GM18526 (cell line): ENCODE measurements around the gene PLCB1.

Source experiments
- POLR2A ChIP-seq: IDR thresholded peaks from 3 replicates; pipeline ENCODE4 v1.6.1; 2011; ENCODE audit not compliant: insufficient read length; ENCODE audit errors: extremely low read depth

PLCB1 gene

DNA sequence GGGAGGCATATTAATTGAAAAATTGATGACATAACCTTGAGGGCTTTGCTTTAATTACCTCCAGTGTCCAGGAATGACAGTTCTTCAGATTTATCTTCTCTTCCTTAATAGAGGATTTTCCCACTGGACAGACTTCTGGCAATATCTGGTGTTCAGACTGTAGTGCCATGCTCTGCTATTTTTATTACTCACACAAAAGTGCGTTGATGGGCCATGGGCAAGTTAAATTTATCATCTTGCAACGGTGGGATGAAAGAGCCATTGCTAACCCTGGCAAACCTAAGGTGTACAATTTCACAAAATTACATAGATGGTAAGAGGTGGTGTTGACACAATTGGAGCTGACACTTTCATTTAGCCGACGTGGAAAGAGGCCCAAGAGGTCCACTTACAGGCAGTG, 683.1 kb downstream of the PLCB1 start:
- no peak for TF ChIP-seq POLR2A

DNA sequence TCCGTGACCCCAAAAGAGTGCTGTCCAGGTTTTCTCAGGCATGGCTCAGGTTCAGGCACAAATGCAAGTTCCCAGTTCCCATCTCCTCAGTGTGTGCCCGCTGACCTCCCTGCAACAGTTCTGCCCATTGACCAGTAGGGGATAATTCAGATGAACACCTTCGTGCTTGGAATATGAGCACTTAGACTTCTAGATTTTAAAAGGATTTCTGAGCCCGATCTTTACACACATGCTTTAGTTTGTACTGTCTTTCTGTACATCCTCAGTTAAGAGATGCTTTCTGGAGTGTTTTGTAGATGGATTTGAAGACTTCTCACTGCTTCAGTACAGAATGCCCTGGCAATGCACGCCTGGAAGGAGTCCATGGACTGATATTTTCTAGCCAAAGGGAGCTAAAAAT, 697.2 kb downstream of the PLCB1 start:
- TF ChIP-seq POLR2A, result no peak

DNA sequence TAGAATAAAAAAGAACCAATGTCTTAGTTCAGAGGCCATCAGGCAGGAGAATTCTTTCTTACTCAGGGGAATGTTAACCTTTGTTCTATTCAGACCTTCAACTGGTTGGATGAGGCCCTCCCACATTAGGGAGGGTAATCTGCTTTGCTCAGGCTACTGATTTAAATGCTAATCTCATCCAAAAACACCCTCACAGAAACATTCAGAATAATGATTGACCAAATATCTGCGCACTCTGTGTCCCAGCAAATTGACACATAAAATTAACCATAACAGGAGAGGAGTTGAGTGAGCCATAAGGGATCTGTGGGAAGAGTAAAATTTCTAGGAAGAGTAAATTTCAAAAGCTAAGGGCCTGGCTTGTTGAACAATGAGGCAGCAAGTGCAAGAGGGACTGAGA, 702.8 kb downstream of the PLCB1 start:
- no peak for TF ChIP-seq POLR2A

DNA sequence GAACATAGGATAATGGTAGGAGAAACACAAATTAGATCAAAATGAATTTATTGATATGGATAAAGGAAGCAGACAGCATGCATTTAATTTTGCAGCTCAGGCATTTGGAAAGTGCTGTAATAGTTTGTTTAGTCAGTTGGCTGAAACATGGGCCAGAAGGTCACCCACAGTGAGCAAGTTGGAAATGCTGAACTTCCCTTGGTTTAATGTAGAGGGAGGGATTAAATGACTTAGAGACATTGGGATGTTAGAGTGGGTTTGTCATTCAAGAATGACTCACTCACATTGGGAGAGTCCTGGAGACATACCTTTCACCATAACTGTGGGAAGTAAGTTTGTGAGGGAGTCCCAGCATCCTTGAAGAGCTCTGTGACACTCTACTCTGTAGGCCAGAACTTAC, 705.3 kb downstream of the PLCB1 start:
- TF ChIP-seq POLR2A, result no peak

DNA sequence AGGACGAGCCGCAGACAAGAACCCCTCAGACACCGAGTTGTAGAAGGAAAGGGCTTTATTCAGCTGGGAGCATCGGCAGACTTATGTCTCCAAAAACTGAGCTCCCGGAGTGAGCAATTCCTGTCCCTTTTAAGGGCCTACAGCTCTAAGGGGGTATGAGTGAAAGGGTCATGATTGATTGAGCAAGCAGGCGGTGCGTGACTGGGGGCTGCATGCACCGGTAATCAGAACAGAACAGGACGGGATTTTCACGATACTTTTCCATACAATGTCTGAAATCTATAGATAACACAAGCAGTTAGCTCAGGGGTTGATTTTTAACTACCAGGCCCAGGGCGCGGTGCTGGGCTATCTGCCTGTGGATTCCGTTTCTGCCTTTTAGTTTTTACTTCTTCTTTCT, 710.5 kb downstream of the PLCB1 start:
- no peak for TF ChIP-seq POLR2A

DNA sequence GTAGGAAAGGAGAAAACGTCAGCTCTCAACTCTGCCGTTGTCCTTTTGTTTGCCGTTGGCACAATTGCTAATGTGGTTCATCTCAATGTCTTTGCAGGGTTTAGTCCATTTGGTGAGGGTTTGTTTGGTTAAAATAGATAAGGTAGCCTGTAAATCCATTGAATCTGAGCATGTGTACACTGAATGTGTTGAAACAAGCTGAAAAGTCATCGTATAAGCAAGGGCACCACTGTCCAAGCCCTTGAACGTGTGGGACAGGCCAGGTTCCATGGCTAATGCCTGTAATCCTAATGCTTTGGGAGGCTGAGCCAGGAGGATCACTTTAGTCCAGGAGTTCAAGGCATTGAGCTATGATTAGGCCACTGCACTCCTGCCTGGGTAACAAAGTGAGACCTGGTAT, 712.1 kb downstream of the PLCB1 start:
- no peak for TF ChIP-seq POLR2A

DNA sequence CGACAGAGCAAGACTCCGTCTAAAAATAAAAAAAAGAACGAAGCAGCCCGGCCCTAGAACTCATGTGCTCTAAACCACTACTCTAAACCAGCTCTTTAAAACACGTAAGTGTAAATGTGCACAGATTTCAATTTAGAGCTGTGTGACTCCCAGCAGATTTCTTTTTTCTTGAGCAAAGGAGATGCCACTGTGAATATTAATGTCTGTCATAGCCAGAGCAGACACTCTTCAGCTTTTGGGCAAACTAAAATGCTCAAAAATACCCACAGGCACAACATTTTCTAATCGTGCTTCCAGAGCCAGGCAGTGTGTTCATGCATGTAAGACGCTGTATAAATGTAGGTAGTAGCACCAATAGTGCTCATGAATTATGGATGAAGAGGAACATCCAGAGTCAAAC, 717.9 kb downstream of the PLCB1 start:
- no peak for TF ChIP-seq POLR2A

DNA sequence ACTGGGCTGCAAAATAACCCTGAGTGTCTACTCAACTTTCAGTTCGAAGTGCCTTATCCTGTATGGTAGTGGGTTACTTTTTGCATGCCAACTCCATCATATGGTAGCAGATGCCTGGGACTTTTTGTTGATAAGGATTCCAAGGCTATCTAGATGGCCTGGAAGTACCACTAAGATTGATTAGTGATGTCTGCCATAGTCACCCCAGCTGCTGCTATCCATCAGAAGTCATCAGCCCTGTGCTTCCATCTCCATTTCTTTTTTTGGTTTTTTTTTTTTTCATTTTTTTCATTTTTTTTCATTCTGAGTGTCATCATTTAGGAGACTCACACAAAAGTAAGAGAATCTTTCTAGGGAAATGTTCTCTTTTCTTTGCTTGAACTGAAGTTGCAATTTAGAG, 719.4 kb downstream of the PLCB1 start:
- no peak for TF ChIP-seq POLR2A

DNA sequence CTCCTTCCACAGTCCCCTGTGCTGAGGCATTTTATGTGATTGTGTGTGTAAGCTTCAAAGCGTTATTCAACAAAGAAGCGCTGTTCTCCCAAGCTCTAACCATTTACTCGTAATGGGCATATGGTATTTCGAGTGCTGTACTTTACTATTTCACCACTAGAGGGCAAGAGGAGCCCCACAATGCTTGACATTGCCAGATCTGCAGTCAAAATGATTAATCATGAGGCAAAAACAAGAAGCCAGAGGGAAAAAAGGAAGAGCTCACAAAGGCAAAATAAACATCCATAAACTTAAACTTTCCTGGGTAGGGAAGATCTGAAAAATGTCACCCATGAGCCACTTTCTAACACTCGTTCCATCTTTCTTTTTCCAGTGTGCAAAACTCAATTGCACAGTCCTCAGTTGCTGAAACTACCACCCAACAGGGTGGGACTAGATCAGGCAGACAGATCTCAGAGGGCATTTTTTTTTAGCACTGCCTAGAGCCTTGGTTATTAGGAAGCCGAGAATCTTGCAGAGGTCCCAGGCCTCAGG, 721.8 kb downstream of the PLCB1 start:
- TF ChIP-seq POLR2A, result no peak

DNA sequence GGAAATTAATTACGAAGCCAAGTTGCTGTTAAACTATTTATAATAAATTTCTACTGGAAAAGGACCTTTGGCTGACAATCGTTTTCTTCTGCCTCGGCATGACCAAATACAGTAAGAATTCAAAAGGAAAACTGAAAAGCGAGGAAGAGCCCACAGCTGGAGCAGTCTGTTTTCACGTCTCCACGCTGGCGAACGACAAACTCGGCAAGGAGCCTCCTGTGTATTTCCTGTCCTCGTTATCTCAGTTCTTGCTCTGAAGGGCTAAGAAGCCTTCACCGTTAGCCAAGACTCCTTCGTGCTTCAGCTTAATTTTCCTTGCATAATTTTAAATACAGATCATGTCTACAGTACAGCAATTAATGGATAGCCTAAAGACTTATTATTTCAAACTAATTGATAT, 722.5 kb downstream of the PLCB1 start:
- no peak for TF ChIP-seq POLR2A

DNA sequence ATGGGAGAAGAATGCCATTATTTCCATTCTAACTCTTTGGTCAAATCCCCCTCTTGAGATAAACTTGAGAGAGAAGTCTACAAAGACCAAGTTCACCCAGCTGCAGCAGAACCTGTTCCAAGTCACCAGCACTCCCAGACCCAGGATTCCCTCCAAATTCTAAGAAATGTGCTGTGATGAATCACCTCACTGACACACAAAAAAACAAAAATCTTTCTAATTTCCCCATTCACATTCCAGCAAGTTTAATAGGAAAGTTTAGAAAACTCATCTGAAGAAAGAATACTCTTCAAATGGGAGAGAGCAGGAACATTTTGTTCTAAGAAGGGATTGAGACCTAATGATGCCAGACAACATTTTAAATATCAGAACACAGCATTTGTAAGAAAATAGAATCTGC, 723.2 kb downstream of the PLCB1 start:
- no peak for TF ChIP-seq POLR2A

DNA sequence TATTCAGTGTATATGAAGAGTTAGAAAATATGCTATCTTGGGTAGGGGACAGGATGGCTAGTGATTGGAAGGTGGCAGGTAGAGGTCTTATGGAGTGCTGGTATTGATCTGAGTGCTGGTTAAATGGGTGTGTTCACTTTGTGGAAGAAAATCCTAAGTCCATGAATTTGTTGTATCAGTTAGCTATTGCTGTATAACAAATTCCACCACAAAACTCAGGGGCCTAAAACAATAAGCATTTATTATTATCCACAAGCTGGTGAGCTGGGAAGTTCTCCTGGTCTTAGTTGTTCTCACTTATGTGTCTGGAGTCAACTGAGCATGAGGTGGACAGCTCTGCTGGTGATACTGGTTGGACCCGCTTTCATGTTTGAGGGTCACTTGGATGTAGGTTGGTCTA, 724.6 kb downstream of the PLCB1 start:
- no peak for TF ChIP-seq POLR2A

DNA sequence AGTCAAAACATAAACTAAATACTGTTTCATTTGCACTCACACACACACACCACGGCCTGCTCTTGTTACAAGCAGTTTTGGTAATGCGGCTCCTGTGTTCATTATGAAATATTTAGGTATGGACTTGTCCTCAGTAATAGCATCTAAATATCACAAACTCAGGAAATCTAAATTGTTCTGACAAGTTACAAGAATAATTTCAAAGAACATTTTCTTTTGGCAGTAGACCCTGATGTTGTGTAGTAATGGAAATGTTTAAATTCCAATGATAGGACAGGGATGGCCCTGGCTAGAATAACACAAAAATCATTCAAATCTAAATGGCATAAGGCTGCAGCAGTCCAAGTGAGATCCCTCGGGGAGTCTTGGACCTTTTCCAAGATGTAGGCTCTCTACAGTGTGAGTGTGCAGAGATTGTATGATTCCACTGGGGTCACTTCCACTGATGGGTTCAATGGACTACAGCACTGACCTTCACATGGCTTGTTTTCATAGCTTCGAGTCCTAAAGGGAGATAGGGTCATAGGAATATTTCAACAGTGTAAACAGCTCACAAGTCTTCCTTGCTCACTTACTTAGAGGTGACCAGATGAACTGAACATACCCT, 726.2 kb downstream of the PLCB1 start:
- no peak for TF ChIP-seq POLR2A

DNA sequence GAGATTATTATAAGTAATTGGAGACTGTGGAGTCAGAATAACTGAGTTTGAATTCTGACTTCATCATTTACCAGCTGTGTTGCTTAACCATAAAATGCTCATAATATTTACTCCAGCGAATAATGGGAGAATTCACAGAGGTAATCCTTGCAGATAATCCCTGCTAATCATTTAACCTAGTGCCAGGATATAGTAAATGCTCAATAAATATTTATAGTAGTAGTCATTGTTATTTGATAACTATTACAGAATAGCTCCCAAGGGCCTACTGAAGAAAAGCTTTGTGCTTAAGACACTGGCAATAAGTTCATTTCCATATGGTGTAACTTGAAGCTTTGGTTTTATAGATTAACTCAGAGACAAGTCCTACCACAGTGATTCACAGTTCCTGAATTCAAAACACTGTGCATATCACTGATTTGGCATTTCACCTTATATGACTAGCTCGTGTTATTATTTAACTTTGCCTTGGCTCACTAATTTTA, 728.0 kb downstream of the PLCB1 start:
- no peak for TF ChIP-seq POLR2A

DNA sequence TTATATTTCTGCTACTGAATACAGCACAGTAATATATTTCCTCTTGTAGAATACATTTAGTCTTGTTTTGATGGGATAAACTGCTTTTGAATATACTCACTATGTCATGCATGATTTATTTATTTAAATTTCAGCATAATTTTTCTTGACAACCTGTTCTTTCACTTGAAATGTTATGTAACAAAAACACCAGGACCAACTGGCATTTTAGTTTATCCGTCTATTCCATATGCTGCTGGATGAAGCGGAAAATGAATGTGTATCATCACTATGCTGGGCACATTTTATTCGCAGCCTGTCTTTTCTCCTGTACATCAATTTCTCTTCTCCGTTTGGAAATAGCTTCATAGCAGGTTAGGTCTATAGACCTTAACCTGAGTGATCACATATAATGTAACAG, 730.0 kb downstream of the PLCB1 start:
- TF ChIP-seq POLR2A, result no peak

DNA sequence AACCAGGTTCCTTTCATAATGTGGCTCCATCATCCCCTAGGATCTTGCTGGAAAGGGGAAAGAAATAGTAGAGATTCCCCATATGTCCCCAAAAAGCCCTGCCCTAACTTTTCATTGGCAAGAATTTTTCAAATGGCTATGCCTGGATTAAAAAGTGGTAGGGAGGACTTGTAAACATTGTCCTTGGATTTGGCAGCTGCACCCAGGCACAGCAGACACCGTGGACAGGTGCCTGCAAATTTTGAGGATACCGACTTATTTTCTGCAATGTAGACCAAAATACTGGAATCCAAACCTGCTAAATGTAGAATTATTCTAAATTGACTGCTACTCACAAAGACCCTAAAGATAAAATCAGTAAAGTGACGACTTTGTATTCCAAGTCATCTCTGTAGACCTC, 733.6 kb downstream of the PLCB1 start:
- no peak for TF ChIP-seq POLR2A

DNA sequence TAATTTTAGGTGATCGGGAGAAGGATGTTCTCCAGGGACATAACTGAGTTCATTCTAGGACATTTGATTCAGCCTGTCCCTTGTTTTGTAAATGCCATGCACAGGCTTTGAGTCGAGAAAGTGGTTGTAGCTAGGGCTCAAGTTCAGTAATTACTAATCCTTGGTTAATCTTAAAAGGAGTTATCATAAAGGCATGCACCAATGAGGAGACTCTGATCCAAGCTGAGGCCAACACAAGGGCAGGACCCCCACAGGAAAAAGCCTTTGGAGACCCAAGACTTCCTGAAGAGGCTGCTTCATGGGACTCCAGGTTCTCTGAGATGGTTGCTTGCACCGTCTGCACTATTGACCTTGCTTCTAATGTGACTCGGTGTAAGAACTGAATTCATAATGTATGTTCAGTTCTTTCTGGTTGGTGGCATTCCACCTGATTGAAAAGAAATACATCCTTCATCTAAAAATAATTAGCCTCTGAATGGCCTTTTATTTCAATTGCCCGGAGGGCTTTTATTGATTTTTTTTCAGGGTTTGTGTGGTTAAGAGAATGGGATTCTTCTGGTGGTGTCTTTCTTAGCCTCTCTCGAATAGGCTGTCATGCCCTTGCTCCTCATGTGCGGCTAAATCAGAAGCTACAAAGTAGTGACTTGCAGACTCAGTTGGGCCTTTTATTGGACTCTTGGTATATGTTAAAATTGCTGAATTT, 735.1 kb downstream of the PLCB1 start:
- TF ChIP-seq POLR2A, result no peak
